ENCODE results near the gene CHERP.
"Not testable (repeated sequence)": the region's sequence is repeated elsewhere in the genome, so short reads cannot be mapped to it uniquely, and the experiment has no call there.

- TF ChIP-seq POLR2A, CTCF (IDR thresholded peaks at IDR 0.05): not testable (repeated sequence)
Measured at GRCh38 chr19:16486476-16486875, 55.8 kb downstream of the CHERP start.
